Ecto neural progenitor cell (in vitro differentiated cells): ENCODE data around the gene ORC5.
"Not testable (repeated sequence)": the region's sequence is repeated elsewhere in the genome, so short reads cannot be mapped to it uniquely, and the experiment has no call there.

Experiments used
- DNase-seq: peaks from one replicate; pipeline ENCODE4 v3.0.0-alpha.2; 2018; ENCODE audit warnings: low spot score

ORC5 gene

DNA sequence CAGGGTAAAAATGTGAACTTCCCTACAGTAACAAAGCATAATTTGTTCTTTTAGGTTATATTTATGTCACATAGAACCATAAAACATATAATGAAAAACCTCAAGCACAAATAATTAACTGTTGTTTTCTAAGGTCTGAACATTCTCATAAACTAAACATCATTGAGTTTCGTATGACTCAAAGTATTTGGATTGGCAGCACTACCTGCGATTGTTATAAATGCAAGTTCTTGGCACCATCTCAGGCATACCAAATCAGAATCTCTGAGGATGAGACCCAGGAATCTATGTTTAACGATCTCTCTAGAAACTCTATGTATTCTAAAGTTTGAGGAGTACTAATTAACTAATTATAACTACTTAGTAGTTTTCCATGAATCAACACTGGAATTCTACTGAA, 22.5 kb downstream of the ORC5 start:
- no peak for DNase-seq

DNA sequence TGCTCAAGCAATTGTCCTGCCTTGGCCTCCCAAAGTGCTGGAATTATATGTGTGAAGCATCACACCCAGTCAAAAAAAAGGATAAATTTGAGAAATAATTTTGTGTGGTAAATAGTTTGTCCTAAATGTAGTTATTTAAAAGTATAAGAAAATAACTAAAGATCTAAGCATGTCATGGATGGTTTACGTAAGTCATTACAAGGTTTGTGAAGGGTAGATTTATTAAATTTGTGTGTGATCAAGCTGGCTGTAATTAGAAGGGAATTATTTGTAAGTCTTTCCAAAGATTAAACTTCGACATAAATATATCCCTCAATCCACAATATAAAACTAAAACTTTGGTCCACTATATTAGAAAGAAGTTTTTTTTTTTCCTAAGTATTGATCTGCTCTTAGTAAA, 28.6 kb downstream of the ORC5 start:
- DNase-seq, result no peak

DNA sequence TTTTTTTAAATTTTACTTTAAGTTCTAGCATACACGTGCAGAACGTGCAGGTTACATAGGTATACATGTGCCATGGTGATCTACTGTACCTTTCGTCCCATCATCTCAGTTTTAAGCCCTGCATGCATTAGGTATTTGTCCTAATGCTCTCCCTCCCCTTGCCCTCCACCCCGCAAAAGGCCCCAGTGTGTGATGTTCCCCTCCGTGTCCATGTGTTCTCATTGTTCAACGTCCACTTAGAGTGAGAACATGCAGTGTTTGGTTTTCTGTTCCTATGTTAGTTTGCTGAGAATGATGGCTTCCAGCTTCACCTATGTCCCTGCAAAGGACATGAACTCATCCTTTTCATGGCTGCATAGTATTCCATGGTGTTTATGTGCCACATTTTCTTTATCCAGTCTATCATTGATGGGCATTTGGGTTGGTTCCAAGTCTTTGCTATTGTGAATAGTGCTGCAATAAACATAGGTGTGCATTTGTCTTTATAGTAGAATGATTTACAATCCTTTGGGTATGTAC, 30.2 kb downstream of the ORC5 start:
- not testable (repeated sequence) for DNase-seq

DNA sequence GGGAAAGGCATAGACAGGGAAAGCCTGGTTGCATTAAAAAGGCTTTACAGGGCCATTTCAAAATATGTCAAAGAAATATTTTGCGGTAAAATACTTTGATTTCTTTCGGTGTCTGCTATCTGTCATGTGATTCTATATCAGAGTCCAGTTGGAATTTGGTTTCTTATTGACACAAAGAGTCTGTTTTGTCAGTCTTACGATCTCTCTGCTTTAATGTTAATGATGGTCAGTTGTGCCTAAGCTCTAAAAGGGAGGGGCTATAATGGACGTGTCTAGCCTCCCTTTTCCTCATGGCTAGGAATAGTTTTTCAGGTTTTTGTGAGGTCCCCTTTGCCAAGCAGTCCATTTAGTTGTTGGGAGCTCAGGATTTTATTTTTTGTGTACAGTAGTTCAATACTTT, 31.5 kb downstream of the ORC5 start:
- DNase-seq, result no peak

DNA sequence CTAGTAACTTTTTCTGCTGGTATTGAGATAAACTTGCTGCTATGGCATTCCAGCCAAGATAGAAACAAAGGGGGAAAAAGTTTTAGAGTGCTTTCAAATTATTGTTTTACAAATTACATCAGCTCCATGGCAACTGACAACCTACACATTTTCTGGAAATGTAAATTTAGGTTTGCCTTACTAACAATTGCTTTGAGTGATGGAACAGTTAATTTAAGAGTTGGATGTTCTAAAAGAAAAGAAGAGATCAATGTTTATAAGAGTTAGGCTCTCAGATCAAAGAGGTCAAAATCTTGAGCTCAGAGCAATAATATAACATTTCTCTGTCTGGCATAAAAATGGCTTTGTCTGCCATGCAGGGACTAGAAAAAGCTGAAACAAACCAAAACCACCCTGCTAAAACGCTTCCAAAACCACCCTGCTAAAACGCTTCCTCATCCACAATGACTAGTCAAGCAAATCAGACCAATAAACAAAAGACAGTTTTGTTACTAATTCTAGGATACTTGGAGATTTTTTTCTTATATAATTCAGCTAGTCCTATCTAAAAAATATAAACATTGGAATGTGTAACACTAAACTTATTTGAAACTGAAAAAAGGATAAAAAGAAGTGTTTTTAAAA, 32.3 kb downstream of the ORC5 start:
- DNase-seq, result no peak

DNA sequence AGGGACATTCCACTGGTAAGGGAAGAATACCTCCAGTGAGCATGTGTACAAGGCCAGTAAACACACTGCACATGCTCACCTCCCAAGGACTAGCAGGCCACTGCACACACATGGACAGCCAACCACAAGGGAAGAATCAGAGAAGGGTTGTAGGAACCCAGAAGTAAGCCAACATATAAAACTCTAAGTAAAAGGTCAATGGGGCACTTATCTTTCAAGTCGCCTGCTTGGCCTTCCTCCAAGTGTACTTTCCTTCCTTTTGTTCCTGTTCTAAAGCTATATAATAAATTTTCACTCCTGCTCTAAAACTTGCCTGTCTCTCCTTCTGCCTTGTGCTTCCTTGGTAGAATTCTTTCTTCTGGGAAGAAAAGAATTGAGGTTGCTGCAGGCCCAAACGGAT, 33.0 kb downstream of the ORC5 start:
- DNase-seq, result no peak

DNA sequence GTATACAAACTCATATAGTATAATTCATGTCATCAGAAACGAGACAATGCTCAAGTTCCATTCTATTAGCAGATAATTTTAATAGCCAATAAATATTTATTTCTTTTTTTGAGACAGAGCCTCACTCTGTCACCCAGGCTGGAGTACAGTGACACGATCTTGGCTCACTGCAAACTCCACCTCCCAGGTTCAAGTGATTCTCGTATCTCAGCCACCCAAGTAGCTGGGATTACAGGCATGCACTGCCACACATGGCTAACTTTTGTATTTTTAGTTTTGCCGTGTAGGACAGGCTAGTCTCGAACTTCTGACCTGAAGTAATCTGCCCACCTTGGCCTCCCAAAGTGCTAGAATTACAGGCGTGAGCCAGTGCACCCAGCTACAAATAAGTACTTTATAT, 45.7 kb downstream of the ORC5 start:
- no peak for DNase-seq

DNA sequence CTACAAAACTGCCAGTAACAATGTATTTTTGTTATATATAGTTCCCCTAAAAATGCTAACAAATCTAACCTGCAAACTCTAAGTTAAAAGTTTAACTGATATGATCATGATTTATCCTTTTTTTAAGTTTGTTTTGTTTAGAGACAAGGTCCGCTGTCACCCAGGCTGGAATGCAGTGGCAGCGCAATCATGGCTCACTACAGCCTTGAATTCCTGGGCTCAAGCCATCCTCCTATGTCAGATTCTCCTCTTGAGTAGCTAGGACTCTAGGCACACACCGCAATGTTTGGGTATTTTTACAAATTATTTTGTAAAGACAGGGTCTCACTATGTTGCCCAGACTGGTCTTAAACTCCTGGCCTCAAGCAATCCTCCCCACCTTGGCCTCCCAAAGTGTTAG, 46.6 kb downstream of the ORC5 start:
- no peak for DNase-seq

DNA sequence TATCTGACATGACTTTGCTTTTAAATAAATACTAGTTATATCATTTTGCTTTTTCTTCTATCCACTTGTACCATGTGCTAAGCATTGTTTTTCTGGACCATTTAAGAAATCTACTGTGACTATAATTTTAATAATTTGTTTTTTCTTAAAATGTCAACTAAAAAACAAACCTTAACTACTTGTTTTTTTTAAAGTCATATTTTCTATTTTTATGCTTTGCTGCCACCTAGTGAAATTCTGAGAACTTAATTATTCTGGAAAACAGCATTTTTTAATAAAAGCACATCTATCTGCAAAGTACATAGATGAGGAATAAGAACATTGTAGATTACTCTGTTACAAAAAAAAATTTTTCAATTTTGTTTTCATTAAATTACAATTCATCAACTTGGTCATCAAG, 47.4 kb downstream of the ORC5 start:
- no peak for DNase-seq

DNA sequence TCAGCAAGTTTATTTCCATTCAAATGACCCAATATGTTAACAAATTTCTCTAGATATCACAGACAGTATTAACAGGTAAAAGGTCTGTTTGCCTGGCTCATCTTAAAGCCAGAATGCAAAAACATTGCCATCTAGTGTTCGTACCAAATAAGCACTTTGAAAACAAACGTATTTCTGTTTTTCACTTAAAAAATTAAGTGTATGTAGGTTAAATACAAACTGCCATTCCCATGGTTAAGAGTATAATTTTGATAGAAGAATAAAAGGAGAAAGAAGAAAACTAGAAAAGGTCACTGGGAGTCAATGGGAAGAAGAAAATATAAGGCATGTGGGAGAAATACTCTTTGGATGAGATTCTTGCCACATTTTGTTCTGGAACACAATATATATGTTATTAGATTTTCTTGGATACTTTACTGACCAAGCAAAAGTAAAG, 51.0 kb downstream of the ORC5 start:
- no peak for DNase-seq

DNA sequence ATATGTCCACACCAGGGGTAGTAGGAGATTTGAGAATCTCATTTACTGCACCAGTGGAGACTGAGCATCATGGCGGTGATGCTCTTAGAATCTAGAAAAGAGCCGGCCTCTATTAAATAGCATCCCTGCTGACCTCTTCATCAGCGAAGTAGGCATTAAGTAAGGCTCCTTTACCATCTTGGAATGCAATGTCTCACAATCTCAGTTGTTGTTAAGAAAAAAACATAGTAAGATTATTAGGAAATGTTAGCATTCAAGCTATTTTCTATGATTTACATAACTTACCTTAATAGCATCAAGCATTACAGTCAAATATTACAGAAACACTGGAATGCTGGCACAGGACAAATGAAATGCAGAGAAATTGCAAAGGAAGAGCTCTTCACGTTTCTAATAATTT, 54.5 kb downstream of the ORC5 start:
- no peak for DNase-seq

DNA sequence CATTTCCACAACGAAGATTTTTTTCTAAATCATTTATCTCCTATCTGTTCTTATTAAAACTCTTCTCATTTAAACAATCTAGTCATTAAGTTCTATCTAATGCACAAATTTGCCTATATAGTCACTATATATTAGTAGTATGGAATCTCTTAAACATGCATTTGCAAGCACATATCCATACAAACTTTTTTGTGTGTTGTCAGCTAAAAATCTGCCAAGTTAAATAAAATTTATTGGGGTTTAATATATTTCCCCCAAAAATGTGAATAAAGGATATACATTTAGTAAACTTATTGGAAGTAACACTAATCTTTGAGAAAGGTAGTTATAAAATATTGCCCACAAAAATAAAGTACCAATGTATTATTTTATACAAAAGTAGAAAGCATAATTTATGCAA, 55.3 kb downstream of the ORC5 start:
- DNase-seq, result no peak

DNA sequence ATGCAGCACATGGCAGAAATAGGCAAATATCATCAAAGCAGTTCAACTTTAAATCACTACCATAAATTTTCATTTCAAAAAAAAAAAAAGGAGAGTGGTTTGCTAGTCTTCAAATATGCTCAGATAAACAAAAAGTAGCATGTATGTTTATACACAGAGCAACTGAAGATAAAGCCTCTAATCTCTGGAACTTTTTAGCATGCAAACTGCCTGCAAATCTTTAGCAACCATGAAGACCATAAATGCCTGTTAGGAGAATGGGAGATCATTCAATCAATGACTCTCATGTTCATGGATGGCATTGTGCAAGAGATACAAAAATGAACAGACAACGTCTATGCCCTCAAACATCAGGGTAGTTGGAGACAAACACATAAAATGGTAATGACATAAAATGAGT, 57.3 kb downstream of the ORC5 start:
- no peak for DNase-seq

DNA sequence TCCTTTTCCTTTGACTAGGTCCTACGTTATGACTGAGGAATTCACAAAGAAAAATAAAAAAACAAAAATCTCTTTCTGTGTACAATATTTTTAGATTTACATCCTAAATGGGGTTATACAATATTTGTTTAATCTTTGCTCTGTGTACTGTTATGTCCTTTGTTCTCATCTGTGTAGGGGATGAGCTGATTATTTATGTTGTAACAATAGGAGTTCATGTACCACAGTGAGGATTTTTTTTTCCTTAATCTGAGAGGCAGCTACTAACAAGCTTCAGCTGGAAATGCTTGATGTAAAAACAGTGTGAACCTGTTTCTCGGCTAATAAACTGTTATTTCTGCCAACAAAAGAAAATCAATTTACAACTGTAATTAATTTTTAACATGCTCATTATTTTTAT, 58.0 kb downstream of the ORC5 start:
- no peak for DNase-seq

DNA sequence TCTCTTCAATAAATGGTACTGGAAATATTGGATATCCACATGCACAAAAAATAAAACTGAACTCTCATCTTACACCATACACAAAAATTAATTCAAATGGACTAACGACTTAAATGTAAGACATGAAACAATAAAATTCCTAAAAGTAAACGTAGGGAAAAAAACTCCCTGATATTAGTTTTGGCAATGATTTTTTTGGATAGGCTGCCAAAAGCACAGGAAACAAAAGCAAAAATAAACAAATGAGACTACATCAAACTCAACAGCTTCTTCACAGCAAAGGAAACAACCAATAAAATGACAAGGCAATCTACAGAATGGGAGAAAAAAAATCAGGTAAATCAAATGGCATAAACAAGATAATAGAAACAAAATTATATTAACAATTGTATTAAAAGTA, 65.7 kb downstream of the ORC5 start:
- no peak for DNase-seq

DNA sequence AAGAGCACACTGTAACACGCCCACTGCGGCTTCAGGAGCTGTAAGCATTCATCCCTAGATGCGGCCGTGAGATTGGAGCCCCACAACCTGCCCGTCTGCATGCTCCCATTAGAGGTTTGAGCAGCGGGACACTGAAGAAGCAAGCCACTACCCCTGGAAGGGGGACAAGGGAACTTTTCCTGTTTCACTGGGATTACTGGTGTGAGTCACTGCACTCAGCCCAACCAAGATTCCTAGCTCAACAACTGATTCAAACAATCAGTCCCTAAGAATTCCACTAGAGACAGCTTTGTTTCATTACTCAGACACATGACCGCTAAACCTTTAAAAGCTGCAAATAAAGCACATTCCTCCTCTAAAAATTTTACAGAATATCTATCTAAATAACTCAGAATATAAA, 69.8 kb downstream of the ORC5 start:
- no peak for DNase-seq

DNA sequence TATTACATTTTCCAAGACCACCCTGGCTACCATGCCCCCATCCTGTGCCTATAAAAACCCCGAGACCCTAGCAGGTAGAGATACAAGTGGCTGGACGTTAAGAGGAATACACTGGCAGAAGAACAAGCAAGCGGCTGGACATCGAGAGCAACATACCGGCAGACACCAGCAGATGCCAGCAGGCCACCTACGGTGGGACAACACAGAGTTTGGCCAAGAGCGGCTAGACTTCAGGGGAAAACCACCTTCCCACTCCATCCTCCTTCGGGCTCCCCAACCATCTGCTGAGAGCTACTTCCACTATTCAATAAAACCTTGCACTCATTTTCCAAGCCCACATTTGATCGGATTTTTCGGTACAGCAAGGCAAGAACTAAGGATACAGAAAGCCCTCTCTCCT, 70.3 kb downstream of the ORC5 start:
- DNase-seq, result no peak

DNA sequence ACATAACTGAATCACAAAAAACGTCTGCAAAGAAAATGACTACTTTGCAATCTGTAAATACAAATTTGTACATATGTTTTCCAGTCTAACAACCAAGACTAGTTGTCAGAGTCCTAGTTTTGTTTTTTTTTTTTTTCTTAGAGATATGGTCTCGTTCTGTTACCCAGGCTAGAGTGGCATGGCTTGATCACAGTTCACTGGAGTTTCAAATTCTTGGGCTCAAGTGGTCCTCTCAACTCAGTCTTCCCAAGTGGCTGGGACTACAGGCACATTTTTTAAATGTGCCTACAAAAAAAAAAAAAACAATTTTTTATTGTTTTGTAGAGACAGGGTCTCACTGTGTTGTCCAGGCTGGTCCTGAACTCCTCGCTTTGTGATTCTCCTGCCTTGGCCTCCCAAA, 70.8 kb downstream of the ORC5 start:
- no peak for DNase-seq

DNA sequence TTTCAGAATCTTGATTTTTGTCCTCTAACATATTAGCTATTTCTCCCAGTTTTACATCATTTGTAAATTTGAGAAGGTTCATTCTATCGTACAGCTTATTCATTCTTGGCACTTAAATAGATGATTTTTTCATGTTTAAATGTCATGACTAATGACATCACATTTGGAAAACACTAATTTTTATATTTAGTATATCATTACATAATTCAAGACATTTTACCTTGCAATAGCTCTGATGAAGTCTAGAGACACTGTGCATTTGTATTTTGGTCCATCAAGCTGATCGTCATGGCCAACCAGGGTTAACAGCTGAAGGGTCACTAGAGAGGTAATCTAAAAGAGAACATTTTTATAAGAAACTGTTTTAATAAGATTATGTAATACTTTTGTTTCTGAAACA, 71.3 kb downstream of the ORC5 start:
- DNase-seq, result no peak

DNA sequence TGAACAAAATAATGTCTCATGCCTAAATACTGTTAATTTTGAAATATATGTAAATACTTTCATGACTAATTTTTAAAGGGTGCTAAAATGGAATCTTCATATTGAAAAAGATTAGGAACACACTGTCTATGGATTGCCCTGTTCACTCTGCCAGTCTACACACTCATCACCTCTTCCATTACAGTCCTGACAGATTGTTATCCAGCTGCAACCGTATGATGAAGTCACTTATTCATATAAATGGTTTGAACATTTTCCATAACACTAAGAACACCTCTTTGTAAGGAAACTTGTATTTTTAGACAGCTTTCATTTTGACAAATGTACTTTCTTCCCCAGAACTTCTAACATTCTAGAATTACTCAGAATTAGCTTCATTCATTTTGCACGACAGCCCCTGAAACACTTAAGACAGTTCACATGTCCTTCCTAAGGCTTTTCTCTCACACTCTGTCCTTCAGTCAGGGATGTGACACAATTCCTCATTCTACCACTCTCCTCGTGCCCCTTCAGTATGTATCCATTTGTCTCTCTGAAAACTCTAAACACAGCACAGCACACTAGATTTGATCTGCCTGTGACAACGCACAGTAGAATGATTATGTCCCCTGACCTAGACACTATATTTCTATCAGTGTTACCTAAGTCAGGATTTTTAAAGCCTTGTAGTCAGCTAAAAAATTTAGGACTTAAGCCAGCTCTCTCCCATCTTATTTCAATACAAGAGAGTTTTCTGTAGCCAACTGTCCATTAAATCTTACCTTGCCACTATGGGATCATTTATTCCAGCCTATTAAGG, 71.9 kb downstream of the ORC5 start:
- no peak for DNase-seq

DNA sequence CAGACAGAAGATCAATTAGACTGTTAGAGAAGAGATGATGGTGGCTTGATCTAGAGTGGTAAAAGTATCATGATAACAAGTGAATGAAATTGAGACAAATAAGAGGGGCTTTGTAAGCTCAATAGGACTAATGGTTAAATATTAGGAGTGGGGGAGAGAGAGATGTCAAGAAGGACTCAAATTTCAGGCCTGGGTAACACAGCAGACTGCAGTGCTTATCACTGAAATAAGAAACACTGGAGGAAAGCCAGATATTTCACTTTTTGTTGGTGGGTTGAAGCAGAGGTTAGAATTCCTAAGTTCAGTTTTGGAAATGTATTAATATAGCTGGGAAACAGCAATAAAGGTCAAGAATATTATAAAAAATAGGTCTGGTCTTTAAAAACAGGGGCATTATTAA, 74.6 kb downstream of the ORC5 start:
- no peak for DNase-seq

DNA sequence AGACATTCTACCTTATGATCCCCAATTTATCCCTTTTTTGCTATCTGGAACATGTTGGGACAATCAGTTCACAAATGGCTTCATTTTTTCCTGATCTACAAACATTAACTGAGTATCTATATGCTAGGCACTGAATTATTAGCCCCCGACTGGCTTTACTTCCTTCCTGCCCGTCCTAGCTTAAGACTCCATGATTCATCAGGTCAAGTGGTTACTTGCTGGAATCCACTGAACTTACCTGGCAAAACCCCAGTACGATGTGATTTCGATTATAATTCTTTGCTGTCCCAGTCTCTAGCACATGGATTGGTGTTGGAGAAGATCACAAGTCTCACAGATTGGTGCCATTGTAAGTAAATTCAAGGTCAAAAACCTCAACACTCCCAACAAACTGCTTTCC, 77.1 kb downstream of the ORC5 start:
- DNase-seq, result no peak

DNA sequence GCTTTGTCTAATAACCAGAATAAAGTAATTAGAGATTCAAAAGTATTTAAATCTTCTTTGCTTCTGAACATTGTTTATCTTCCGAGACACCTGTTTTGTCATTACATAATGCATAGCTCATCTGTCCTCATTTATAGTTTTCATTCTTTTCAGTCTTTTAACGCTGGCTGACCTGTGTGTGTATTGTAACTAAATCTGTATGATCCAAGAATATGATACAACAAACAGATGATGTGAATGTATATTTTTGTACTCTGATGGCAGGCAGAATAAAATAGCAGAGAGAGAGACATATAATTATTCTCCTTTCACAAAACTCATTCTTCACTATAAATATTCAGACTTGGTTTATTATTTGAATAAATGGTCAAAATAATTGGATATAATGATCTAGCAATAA, 80.6 kb downstream of the ORC5 start:
- no peak for DNase-seq

DNA sequence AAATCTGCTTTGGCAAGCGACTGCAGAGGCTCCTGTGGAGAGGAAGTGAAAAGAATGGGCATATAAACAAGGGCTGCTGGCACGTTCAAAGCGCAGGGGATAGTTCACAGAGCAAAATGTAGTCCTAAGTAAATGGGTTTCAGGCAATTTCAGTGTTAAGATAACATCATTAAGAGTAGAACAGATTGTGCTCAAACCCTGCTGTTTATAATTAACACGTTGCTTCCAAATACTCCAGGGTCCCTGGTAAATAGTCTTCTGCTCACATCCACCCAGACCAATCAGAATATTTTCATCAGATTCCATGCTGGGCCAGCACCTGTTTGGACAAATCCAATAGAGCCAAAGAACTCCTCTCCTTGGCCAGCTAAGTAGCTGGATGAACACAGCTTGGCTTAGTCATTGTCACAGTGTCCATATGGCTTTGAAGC, 81.4 kb downstream of the ORC5 start:
- DNase-seq, result no peak
